ENCODE data around the gene GIPC3. TPM values are rescaled to one million over a fixed set of nuclear protein-coding genes. Genes with fewer than 3 reads are reported as not detected.

Gene GIPC3
- total and polyA plus RNA-seq, 2 experiments from 2014 or later = 0.48 to 0.59 TPM

- no peak for TF ChIP-seq REST (IDR thresholded peaks at IDR 0.05; ENCODE audit: unreplicated experiment)
- no peak for TF ChIP-seq CTCF (conservative IDR thresholded peaks at IDR 0.05; ENCODE audit: low read depth in 2 of 2)
- TF ChIP-seq POLR2AphosphoS5 (IDR thresholded peaks at IDR 0.05; ENCODE audit: low read depth) = no peak
- no peak for TF ChIP-seq NANOG (IDR thresholded peaks at IDR 0.05; ENCODE audit: borderline replicate concordance)
- no peak for TF ChIP-seq JUNB (IDR thresholded peaks at IDR 0.05; ENCODE audit: unreplicated experiment)
- TF ChIP-seq ZNF331 (CRISPR knock-in tag; IDR thresholded peaks at IDR 0.05; ENCODE audit: low read depth) = no peak
- TF ChIP-seq ZNF114 (CRISPR knock-in tag; IDR thresholded peaks at IDR 0.05) = no peak
- no peak for TF ChIP-seq ETS1 (IDR thresholded peaks at IDR 0.05)
- TF ChIP-seq EZH2phosphoT487 (IDR thresholded peaks at IDR 0.05; ENCODE audit: unreplicated experiment) = no peak
Observed at GRCh38 chr19:3612901-3613741, 27.8 kb downstream of the GIPC3 start (continued).

GRCh38 chr19:3613818-3614661 lies 28.8 kb downstream of the GIPC3 start:
- H3K4me1 Mint-ChIP-seq = peaks cover 2% of the 10 kb centered on the region; the same call in 1 of the 3 replicates
- H3K9me2 ChIP-seq (ENCODE audit: insufficient read depth) = no peaks in the 10 kb centered on the region
- no peaks in the 10 kb centered on the region for H3K27me3 ChIP-seq (ENCODE audit: insufficient read depth)
- no peak overlapping the region for H3K4me2 ChIP-seq
- no peaks in the 10 kb centered on the region for H3K79me2 ChIP-seq (replicated peaks; ENCODE audit: insufficient read depth)
- no peaks in the 10 kb centered on the region for H3K36me3 ChIP-seq (ENCODE audit: insufficient read depth)
- H3K27ac Mint-ChIP-seq = no peak overlapping the region
- no peak overlapping the region for H2AFZ ChIP-seq
- H4K20me1 ChIP-seq (replicated peaks; ENCODE audit: insufficient read depth) = peaks cover 5% of the 10 kb centered on the region
- 0 out of 2 replicates have a peak, but pooled peaks cover 8% of the 10 kb centered on the region for H3F3A ChIP-seq (replicated peaks; ENCODE audit: low read depth)
- peaks cover 20% of the 10 kb centered on the region for H3K36me3 Mint-ChIP-seq (ENCODE audit: low read depth)
- ATAC-seq (no peak), DNase-seq (ENCODE audit: low spot score) (no peak)
- peaks cover 6% of the 10 kb centered on the region for H3K27me3 Mint-ChIP-seq (ENCODE audit: insufficient read depth, low read depth, poor library complexity)
- H3K27ac ChIP-seq (ENCODE audit: low read depth) = 0 out of 2 replicates have a peak overlapping the region, but pooled peaks have one; percentile 59
- H3K4me1 ChIP-seq (ENCODE audit: insufficient read depth) = no peaks in the 10 kb centered on the region; the same call in 1 of the 2 replicates
- H3K4me3 ChIP-seq = no peak overlapping the region
- H3K9me3 Mint-ChIP-seq = no peaks in the 10 kb centered on the region
- no peak overlapping the region for H3K4me3 Mint-ChIP-seq
- TF ChIP-seq ZNF331 (CRISPR knock-in tag; IDR thresholded peaks at IDR 0.05; ENCODE audit: low read depth) (no peak), ETS1 (IDR thresholded peaks at IDR 0.05) (no peak), ZNF114 (CRISPR knock-in tag; IDR thresholded peaks at IDR 0.05) (no peak), CTCF (conservative IDR thresholded peaks at IDR 0.05; ENCODE audit: low read depth in 2 of 2) (no peak), EZH2phosphoT487 (IDR thresholded peaks at IDR 0.05; ENCODE audit: unreplicated experiment) (no peak), NANOG (IDR thresholded peaks at IDR 0.05; ENCODE audit: borderline replicate concordance) (no peak), POLR2AphosphoS5 (IDR thresholded peaks at IDR 0.05; ENCODE audit: low read depth) (no peak), STAT1 (IDR thresholded peaks at IDR 0.05; ENCODE audit: unreplicated experiment) (no peak), CREB1 (CRISPR knock-in tag; IDR thresholded peaks at IDR 0.05; ENCODE audit: low read depth) (no peak)
